H1 (cell line): ENCODE results near the gene ASCC2. TPM values are rescaled to one million over a fixed set of nuclear protein-coding genes. Genes with fewer than 3 reads are reported as not detected.

Experiments used
- ASH2L ChIP-seq: fragments of 200-600, 300-600 bp; sonication (generic); IDR thresholded peaks from one replicate; pipeline ENCODE4 v1.7.1; 2017; ENCODE audit warnings: low read length
- ATF3 ChIP-seq: IDR thresholded peaks from 2 replicates; pipeline ENCODE4 v1.6.1; 2011; ENCODE audit warnings: low read depth, mild to moderate bottlenecking, low read length; ENCODE audit not compliant: insufficient read depth
- CBX8 ChIP-seq: fragments of 300-800, 300-1000 bp; sonication (generic); IDR thresholded peaks from 2 replicates; pipeline ENCODE4 v1.7.1; 2016; ENCODE audit warnings: low read depth, low read length, borderline replicate concordance
- CHD2 ChIP-seq: IDR thresholded peaks from 2 replicates; pipeline ENCODE4 v1.6.1; 2012; ENCODE audit warnings: low read length, improper control_type of control experiment
- RNF2 ChIP-seq: fragments of 200-900, 300-1000 bp; sonication (generic); IDR thresholded peaks from 2 replicates; pipeline ENCODE4 v1.7.1; 2016; ENCODE audit warnings: borderline replicate concordance, low read depth, mild to moderate bottlenecking, antibody characterized with exemption, low read length; ENCODE audit not compliant: poor library complexity, severe bottlenecking; ENCODE audit errors: missing control alignments
- polyA plus RNA-seq, 7 experiments: library from polyadenylated mRNA; depleted of rRNA in 3 of 7; stranded (reverse) in 5 of 7; unstranded in 2 of 7; fragments of >200 nt in 5 of 7; fragments of 200-250 nt in 2 of 7; gene quantifications; 1 replicate in 5 of 7; 2 replicates in 1 of 7; 4 replicates in 1 of 7; pipeline versions ENCODE4 v1.2.1 to v1.2.3, GENCODE V29; 2011 to 2013; ENCODE audit warnings: missing spikeins in 2 of 7, mixed read lengths in 2 of 7
- total RNA-seq: library from RNA; stranded (reverse); fragmentation: NEBNext Ultra II Directional; extraction: Animal tissue kit (Norgen Biotek cat#: 25700); gene quantifications from 2 replicates; pipeline ENCODE4 v1.2.1, GENCODE V29; 2021

The ASCC2 gene
- total and polyA plus RNA-seq, 2 of the 8 experiments (the other 6 are each of a cell fraction or from before 2014, with no cell fraction given) = 35.0 to 35.8 TPM

- no peak for TF ChIP-seq RNF2
- TF ChIP-seq ASH2L = no peak
- no peak for TF ChIP-seq CBX8
- no peak for TF ChIP-seq ATF3
- no peak for TF ChIP-seq CHD2
Measured at GRCh38 chr22:29798318-29798717, 39.8 kb downstream of the ASCC2 start (continued).
